Esophagus (tissue), 2 donors: ENCODE results near the gene ACOT11. TPM values are rescaled to one million over a fixed set of nuclear protein-coding genes. Genes with fewer than 3 reads are reported as not detected.

Experiments
- H3K27ac ChIP-seq, 2 donors: one replicate each; pipeline ENCODE4 v1.5.1; 2013; ENCODE audit warnings: low read depth in 2 of 2, mild to moderate bottlenecking in 2 of 2, inconsistent platforms in 1 of 2, low read length in 1 of 2, moderate library complexity in 1 of 2
- H3K27me3 ChIP-seq, 2 donors: one replicate each; pipeline ENCODE4 v1.6.1; 2013; ENCODE audit warnings: low read length in 2 of 2, control low read depth in 1 of 2, mild to moderate bottlenecking in 1 of 2; ENCODE audit not compliant: insufficient read depth in 2 of 2, control insufficient read depth in 1 of 2
- H3K36me3 ChIP-seq, 2 donors: one replicate each; pipeline ENCODE4 v1.6.1; 2013; ENCODE audit warnings: low read length in 1 of 2; ENCODE audit not compliant: control insufficient read depth in 2 of 2, insufficient read depth in 2 of 2
- H3K4me1 ChIP-seq, 2 donors: one replicate each; pipeline ENCODE4 v1.6.1; 2013; ENCODE audit warnings: low read length in 1 of 2; ENCODE audit not compliant: control insufficient read depth in 2 of 2, insufficient read depth in 2 of 2
- H3K4me3 ChIP-seq, 2 donors: one replicate each; pipeline ENCODE4 v1.5.1; 2013; ENCODE audit warnings: low read length in 2 of 2, mild to moderate bottlenecking in 2 of 2, low read depth in 1 of 2, moderate library complexity in 1 of 2
- H3K9me3 ChIP-seq, 2 donors: one replicate each; pipeline ENCODE4 v1.6.1; 2013; ENCODE audit warnings: mild to moderate bottlenecking in 2 of 2, low read depth in 1 of 2, low read length in 1 of 2, moderate library complexity in 1 of 2; ENCODE audit not compliant: control insufficient read depth in 2 of 2, insufficient read depth in 1 of 2
- WGBS, 2 donors: extraction: QIAGEN DNeasy Blood & Tissue Kit; methylation state at CpG; one replicate each; pipeline ENCODE4 v1.1.7; 2013; 5-methylcytosine and 5-hydroxymethylcytosine counted together
- polyA plus RNA-seq, 2 donors: library from polyadenylated mRNA; stranded (reverse); fragments of 200-250 nt; gene quantifications; one replicate each; pipeline ENCODE4 v1.2.3, GENCODE V29; 2013
- donor health status: healthy with polysubstance abuse.
- donor health status: Bipolar disorder and iron deficiency.

Gene ACOT11
- polyA plus RNA-seq, result 10 to 100 TPM; 10.5 to 13.0 TPM

DNA sequence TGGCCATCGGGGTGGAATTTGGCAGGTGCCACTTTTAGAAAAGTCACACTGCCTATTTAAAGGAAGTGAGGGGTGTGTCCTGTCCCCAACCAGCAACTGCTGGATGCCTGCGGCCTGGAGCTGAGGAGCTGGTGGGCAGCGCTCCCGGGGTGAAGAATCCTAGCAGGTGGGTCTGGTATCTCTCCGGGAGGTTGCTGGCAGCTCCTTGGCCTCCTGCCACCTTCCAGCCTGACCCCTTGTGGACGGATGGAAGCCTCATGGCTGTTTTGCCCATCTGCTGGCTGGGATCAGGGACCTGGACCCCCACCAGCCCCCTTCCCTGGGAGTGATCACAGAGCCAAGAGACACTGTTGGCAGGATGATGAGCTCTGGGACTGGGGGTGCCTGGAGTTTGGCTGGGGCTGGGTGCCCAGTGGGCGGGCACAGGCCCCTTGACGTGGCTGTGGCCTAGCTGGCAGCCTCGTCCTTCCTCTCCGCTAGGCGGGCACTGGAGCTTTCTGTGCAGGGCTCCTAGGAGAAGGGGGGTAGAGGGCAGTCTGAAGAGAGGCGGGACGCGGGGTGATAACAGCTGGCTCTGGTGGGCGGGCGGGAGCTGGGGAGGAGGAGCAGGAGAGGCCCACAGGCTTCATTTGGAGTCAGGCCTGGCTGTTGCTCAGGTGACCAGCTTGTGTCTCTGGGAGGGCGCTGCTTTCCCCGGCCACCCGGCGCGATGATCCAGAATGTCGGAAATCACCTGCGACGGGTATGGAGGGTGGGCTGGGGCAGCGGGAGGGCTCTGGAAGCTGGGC is at the start of gene ACOT11:
Gene ACOT11 (plus strand): TSS at position 628 of the 788 bp plus-strand sequence. CDS start 82 bp downstream, at position 710.
- H3K4me1 ChIP-seq, result peaks cover 2% of the 10 kb centered on the region in 2 donors
- peak within 1 kb of the TSS in 1 of 2 donors; percentile 24 for H3K4me3 ChIP-seq
- H3K9me3 ChIP-seq, result no peaks in the 10 kb centered on the region
- WGBS, 2 donors, result 31% methylated on average over 25 of the region's 25 CpGs
- H3K27me3 ChIP-seq, result no peaks in the 10 kb centered on the region
- peak within 1 kb of the TSS in 1 of 2 donors; percentile 79 for H3K27ac ChIP-seq
- no peaks in the 10 kb centered on the region for H3K36me3 ChIP-seq

DNA sequence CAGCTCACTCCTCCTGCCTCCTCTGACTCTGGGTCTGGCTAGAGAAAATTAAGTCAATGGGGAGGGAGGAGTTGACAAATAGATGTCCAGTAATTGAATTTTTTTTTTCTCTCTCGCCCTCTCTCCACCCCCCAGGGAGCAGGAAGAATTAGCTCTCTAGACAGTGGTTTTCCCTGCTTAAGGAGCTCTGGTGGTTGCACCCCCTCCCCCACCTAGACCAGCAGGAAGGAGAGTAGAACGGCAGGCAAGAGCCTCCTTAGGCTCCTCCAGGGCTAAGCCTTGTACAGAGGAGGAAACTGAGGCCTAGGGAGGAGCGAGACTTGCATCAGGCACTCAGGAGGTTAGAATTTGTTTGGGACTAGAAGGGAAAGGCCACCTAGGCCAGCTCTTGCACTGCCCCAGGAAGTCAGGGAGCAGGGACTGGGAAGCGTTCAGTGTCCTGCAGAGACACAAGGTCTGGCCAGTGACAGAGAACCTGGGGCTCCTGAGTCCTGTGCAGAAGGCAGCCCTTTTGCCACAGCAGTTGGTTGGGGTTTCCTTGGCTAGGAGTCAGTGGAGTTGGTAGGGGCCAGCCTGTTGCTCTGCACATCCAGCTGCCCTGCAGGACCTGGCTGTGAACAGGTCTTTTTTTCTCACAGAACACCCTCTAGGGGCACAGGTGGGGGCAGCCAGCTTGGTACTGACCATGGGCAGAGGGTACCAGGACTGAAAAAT is 49.5 kb upstream of the ACOT11 start:
- H3K27me3 ChIP-seq, result peaks cover 0 to 6% of the 10 kb centered on the region in 2 donors
- peaks cover 5 to 8% of the 10 kb centered on the region in 2 donors for H3K4me1 ChIP-seq
- no peak overlapping the region for H3K4me3 ChIP-seq
- WGBS, 2 donors, result 74 to 85% methylated on average over 4 of the region's 4 CpGs
- H3K9me3 ChIP-seq, result peaks cover 0 to 2% of the 10 kb centered on the region in 2 donors
- H3K27ac ChIP-seq, result no peak overlapping the region
- no peaks in the 10 kb centered on the region for H3K36me3 ChIP-seq

DNA sequence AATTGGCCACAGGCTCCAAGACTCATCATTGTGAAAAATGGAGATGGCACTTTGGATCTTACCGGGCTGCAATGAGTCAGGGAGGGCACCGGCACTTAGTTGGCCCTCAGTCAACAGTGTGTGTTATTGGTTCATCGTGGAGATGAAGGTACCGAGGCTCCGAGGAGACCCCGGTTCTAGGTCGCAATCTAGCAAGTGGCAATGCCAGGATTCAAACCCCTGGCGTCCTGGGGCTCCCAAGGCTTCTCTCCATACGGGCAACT is 49.0 kb upstream of the ACOT11 start:
- Histone ChIP-seq H3K27me3 (peaks cover 0 to 6% of the 10 kb centered on the region in 2 donors), H3K4me3 (peak overlapping the region in 1 of 2 donors; percentile 9)

DNA sequence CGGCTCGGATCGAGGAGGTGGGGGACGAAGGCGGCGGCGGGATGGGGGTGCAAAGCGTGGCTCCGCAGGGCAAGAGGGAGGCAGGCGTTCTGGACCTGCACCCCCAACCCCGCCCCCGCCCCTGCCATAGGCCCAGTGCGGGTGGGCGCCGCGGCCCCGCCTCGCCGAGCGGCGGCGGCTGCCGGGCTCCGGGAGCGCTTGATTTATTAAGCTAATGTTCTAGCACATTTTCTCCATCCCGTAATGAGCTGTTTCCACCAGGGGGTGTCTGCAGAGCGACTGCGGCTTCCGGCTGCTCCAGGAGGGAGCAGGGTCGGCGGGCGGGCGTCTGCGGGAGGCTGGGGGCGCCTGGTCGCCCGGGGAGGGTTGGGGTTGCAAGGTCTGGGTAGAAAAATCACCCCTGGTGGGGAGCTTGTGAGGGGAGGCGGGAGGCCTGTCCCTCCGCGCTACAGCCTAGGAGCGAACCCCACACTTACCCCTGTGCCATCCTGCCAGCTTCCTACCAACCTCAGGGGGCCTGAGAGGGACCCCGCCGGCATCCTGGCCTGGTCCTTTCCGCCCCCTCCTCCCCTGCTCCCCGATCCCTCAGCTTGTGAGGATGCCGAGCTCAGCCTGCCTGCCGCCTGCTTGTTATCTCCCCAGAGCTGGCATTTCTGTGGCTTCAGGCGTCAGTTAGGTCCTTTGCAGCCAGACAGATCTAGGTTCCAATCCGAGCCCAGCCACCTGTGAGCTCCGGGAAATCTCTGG is 48.5 kb upstream of the ACOT11 start:
- H3K27ac ChIP-seq, result no peak overlapping the region
- no peaks in the 10 kb centered on the region for H3K36me3 ChIP-seq
- peaks cover 5 to 8% of the 10 kb centered on the region in 2 donors for H3K4me1 ChIP-seq
- peaks cover 0 to 2% of the 10 kb centered on the region in 2 donors for H3K9me3 ChIP-seq
- H3K4me3 ChIP-seq, result peak overlapping the region; percentile 9 to 15
- 1% methylated on average over 49 to 50 of the region's 50 CpGs for WGBS, 2 donors
- H3K27me3 ChIP-seq, result peaks cover 0 to 6% of the 10 kb centered on the region in 2 donors

More for the DNA sequence above, 49.0 kb upstream of the ACOT11 start:
- 5 to 8% methylated on average over 9 of the region's 9 CpGs for WGBS, 2 donors
- H3K9me3 ChIP-seq, result peaks cover 0 to 2% of the 10 kb centered on the region in 2 donors
- peaks cover 5 to 8% of the 10 kb centered on the region in 2 donors for H3K4me1 ChIP-seq
- no peak overlapping the region for H3K27ac ChIP-seq
- H3K36me3 ChIP-seq, result no peaks in the 10 kb centered on the region

DNA sequence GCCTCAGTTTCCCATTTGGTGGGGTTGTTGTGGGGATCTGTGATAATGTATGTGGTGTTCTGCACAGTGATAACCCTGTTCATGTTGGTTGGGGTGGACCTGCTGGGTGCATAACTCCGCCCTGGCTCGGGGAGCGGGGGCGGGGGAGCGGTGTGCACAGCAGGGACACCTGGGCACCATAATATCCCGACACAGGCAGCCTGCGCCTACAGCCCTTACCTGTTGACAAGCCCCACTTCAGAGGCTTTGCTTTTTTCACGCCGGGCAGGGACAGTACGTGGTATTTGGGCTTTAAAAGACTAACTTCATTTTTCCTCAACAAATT is 48.0 kb upstream of the ACOT11 start:
- no peak overlapping the region for H3K27ac ChIP-seq
- WGBS, 2 donors, result 36 to 40% methylated on average over 10 of the region's 10 CpGs
- H3K36me3 ChIP-seq, result no peaks in the 10 kb centered on the region
- peaks cover 5 to 8% of the 10 kb centered on the region in 2 donors for H3K4me1 ChIP-seq
- H3K27me3 ChIP-seq, result peaks cover 0 to 6% of the 10 kb centered on the region in 2 donors
- peaks cover 0 to 2% of the 10 kb centered on the region in 2 donors for H3K9me3 ChIP-seq
- no peak overlapping the region for H3K4me3 ChIP-seq

DNA sequence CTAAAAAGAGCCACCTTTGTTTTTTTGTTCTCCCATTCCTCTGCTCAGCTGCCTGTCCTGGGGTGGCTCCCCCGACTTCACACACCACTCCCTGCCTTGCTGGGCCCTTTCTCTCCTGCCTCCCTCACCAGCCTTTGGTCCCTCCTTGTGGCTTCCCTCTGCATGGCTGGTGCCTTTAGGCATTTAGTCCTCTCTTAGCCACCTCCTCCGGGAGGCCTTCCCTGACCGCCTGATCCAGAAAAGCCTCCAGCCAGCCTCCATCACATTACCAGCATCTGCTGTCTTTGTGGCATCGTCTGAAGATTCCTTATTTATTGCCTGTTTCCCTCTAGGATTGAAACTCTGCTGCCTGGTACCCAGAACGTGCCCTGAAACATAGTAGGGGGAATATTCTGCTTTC is 46.2 kb upstream of the ACOT11 start:
- Histone ChIP-seq H3K27me3 (peaks cover 0 to 6% of the 10 kb centered on the region in 2 donors), H3K4me3 (no peak overlapping the region), H3K9me3 (peaks cover 0 to 2% of the 10 kb centered on the region in 2 donors), H3K27ac (no peak overlapping the region), H3K36me3 (no peaks in the 10 kb centered on the region), H3K4me1 (peaks cover 5 to 8% of the 10 kb centered on the region in 2 donors)
- 73 to 79% methylated on average over 5 of the region's 5 CpGs for WGBS, 2 donors

DNA sequence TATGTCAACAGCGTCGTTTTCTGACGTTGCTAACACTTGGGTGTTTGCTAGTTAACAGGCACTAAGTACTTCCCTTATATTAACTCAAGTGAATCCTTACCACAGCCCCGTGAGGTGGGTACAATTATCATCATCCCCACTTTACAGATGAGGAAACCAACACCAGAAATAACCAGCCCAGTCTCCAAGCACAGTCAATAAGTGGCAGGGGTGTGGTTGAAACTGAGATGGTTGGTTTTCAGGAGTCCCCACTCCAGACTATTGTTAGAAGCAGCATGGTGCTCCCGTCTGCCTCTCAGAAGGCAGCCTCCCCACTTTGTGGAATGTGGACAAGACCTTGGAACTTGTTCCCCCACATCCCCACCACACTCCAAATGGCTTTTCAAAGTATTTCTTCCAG is 45.7 kb upstream of the ACOT11 start:
- Histone ChIP-seq H3K4me3 (no peak overlapping the region), H3K27ac (no peak overlapping the region), H3K27me3 (peaks cover 0 to 6% of the 10 kb centered on the region in 2 donors), H3K9me3 (peaks cover 0 to 2% of the 10 kb centered on the region in 2 donors), H3K36me3 (no peaks in the 10 kb centered on the region), H3K4me1 (peaks cover 5 to 8% of the 10 kb centered on the region in 2 donors)
- WGBS, 2 donors, result 68 to 74% methylated on average over 5 of the region's 5 CpGs

DNA sequence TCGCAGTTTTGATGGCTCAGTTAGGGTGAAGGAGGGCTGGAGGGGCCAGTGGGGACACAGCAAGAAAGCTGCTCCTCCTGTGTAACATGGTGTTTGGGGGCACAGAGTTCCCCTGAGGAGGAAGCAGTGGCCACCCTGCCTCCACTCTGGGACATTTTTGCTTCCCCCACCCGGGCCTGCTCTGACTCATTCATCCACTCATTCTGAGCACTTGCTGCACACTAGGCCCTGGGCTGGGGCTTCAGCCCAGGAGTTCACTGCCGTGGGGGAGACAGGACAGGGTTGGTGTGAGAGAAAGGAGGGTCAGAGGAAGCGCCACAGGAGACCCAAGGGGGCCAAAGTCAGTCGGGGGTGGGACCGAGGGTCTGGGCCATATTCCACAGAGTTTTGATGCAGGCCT is 41.4 kb upstream of the ACOT11 start:
- Histone ChIP-seq H3K27me3 (no peaks in the 10 kb centered on the region), H3K36me3 (no peaks in the 10 kb centered on the region), H3K4me1 (no peaks in the 10 kb centered on the region), H3K9me3 (peaks cover 0 to 2% of the 10 kb centered on the region in 2 donors), H3K4me3 (no peak overlapping the region), H3K27ac (no peak overlapping the region)
- 76 to 79% methylated on average over 6 of the region's 6 CpGs for WGBS, 2 donors

DNA sequence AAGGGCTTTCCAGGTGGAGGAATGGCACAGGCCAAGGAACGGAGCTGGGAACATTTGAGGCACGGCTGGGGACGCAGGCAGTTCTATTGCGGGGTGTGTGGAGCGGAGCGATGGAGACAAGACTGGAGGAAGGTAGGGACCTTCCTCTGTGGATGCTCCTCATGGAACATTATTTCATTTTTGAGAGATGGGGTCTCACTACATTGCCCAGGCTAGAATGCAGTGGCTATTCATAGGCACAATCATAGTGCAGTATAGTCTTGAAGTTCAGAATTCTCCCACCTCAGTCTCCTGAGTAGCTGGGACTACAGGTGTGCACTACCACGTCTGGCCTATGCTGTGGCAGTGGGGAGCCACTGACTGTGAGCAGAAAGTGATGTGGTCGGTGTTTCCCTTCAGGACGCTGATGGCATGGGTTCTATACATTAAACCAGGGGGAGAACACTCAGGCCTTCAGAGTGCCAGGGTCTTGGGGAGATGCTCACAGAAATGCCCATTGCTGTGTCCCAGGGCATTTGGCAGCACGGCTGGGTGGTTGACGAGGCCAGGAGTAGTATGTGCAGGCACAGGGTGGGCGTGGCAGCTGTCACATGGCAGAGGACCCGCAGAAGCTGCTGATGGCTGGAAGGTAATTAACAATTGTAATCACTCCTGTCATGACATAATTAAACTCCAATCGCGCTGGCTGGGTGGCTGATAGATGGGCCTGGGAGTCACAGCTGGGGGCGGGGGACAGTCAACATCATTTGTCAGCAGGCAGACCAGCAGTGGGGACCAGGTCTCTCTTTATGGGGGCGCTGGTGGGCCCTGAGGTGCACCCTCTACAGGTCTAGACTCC is 40.8 kb upstream of the ACOT11 start:
- Histone ChIP-seq H3K9me3 (peaks cover 0 to 2% of the 10 kb centered on the region in 2 donors), H3K27me3 (no peaks in the 10 kb centered on the region), H3K27ac (no peak overlapping the region), H3K4me3 (no peak overlapping the region), H3K4me1 (no peaks in the 10 kb centered on the region), H3K36me3 (no peaks in the 10 kb centered on the region)
- 73% methylated on average over 17 of the region's 17 CpGs for WGBS, 2 donors
